AG09319 (cell line): ENCODE results near the gene TSR1.
A peak's percentile ranks its signal among the peaks of the same experiment; 100 is the strongest.

ENCODE experiments used
- DNase-seq: peaks from one replicate; pipeline ENCODE4 v3.0.0-alpha.2; 2010; ENCODE audit warnings: low read depth; ENCODE audit errors: extremely low read depth
- CTCF ChIP-seq: IDR thresholded peaks from 2 replicates; pipeline ENCODE4 v1.5.1; 2011; ENCODE audit warnings: low read depth, mild to moderate bottlenecking, inconsistent platforms, low read length, moderate library complexity

The TSR1 gene

GRCh38 chr17:2347805-2348685 is 11.8 kb upstream of the TSR1 start:
- TF ChIP-seq CTCF, result no peak
- peak; percentile 64 for DNase-seq

GRCh38 chr17:2346475-2346874 is 10.2 kb upstream of the TSR1 start:
- TF ChIP-seq CTCF, result no peak
- no peak for DNase-seq

GRCh38 chr17:2344528-2344927 is 8.3 kb upstream of the TSR1 start:
- DNase-seq, result no peak
- no peak for TF ChIP-seq CTCF

- DNase-seq, result no peak
- no peak for TF ChIP-seq CTCF
Measured at GRCh38 chr17:2343421-2343820, 7.2 kb upstream of the TSR1 start.

GRCh38 chr17:2338315-2338657 is 2.0 kb upstream of the TSR1 start:
- DNase-seq, result no peak
- TF ChIP-seq CTCF, result no peak

- DNase-seq, result no peak
- TF ChIP-seq CTCF, result no peak
Measured at GRCh38 chr17:2337544-2338314, 1.5 kb upstream of the TSR1 start.
